H1 (cell line): ENCODE results near the gene DLX2. TPM values are rescaled to one million over a fixed set of nuclear protein-coding genes. Genes with fewer than 3 reads are reported as not detected.

Source experiments
- CTCF ChIA-PET: fragments of 300-600 bp; sonication (Branson Sonifier 250); formaldehyde crosslinking; loops from one replicate; lab custom pipeline; 2021; ENCODE audit not compliant: partially characterized antibody; lab: Charles Lee
- POLR2A ChIA-PET: fragments of 300-600 bp; sonication (Branson Sonifier 250); formaldehyde crosslinking; loops from one replicate; lab custom pipeline; 2021; ENCODE audit warnings: inconsistent platforms; ENCODE audit not compliant: partially characterized antibody; lab: Charles Lee
- DNase-seq, 2 experiments: peaks; one replicate each; pipeline versions ENCODE4 v3.0.0 to v3.0.0-alpha.2; 2010 to 2022; ENCODE audit warnings: low spot score in 2 of 2, low read depth in 1 of 2, mixed read lengths in 1 of 2
- FAIRE-seq: peaks from 2 replicates; lab custom pipeline; 2011; peaks lifted over from hg19 to GRCh38; lab: Jason Lieb, UNC
- H2AFZ ChIP-seq: 2 replicates; pipeline ENCODE4 v1.8.1; 2012; ENCODE audit warnings: low read length, inconsistent platforms
- H2AK5ac ChIP-seq: 2 replicates; pipeline ENCODE4 v1.6.1; 2013; ENCODE audit warnings: low read depth, low read length
- H2BK120ac ChIP-seq: replicated peaks from 2 replicates; pipeline ENCODE3; 2013; ENCODE audit warnings: low read depth, low read length, inconsistent platforms
- H2BK12ac ChIP-seq: 2 replicates; pipeline ENCODE4 v1.6.1; 2013; ENCODE audit warnings: low read depth, low read length
- H2BK15ac ChIP-seq: 2 replicates; pipeline ENCODE4 v1.6.1; 2013; ENCODE audit warnings: low read length
- H2BK20ac ChIP-seq: 2 replicates; pipeline ENCODE4 v1.6.1; 2013; ENCODE audit warnings: low read length
- H2BK5ac ChIP-seq: 2 replicates; pipeline ENCODE4 v1.6.1; 2013; ENCODE audit warnings: low read depth, low read length
- H3K14ac ChIP-seq: 2 replicates; pipeline ENCODE4 v1.6.1; 2013; ENCODE audit warnings: inconsistent platforms; ENCODE audit not compliant: insufficient read length
- H3K18ac ChIP-seq: 2 replicates; pipeline ENCODE4 v1.6.1; 2013; ENCODE audit warnings: low read length; ENCODE audit errors: extremely low read depth
- H3K23ac ChIP-seq: 2 replicates; pipeline ENCODE4 v1.6.1; 2013; ENCODE audit warnings: inconsistent platforms; ENCODE audit not compliant: insufficient read length
- H3K23me2 ChIP-seq: 2 replicates; pipeline ENCODE4 v1.6.1; 2013; ENCODE audit warnings: low read depth, low read length
- H3K27ac ChIP-seq: 2 replicates; pipeline ENCODE4 v1.6.1; 2011; ENCODE audit warnings: low read depth, low read length, inconsistent platforms
- H3K27me3 ChIP-seq, 4 experiments: replicated peaks in 1 of 4; 1 replicate in 1 of 4; 2 replicates in 3 of 4; pipeline versions ENCODE4 v1.6.1 to v1.8.1; 2011 to 2013; ENCODE audit warnings: low read length in 3 of 4, mild to moderate bottlenecking in 3 of 4, inconsistent platforms in 2 of 4, mixed read lengths in 2 of 4, moderate library complexity in 1 of 4; ENCODE audit not compliant: control insufficient read depth in 3 of 4, insufficient read depth in 3 of 4; ENCODE audit errors: extremely low read depth in 1 of 4
- H3K36me3 ChIP-seq, 4 experiments: 2 replicates each; pipeline versions ENCODE4 v1.6.1 to v1.8.1; 2011 to 2013; ENCODE audit warnings: mild to moderate bottlenecking in 4 of 4, low read length in 3 of 4, moderate library complexity in 2 of 4, control low read depth in 1 of 4, inconsistent platforms in 1 of 4; ENCODE audit not compliant: insufficient read depth in 4 of 4, control insufficient read depth in 2 of 4
- H3K4ac ChIP-seq: replicated peaks from 2 replicates; pipeline ENCODE3; 2013; ENCODE audit warnings: low read length, low read depth, mixed read lengths, inconsistent platforms; ENCODE audit not compliant: insufficient read length
- H3K4me1 ChIP-seq, 4 experiments: replicated peaks in 1 of 4; 1 replicate in 1 of 4; 2 replicates in 3 of 4; pipeline versions ENCODE4 v1.6.1 to v1.8.1; 2011 to 2013; ENCODE audit warnings: low read length in 3 of 4, inconsistent platforms in 2 of 4, mixed read lengths in 1 of 4; ENCODE audit not compliant: insufficient read depth in 4 of 4, control insufficient read depth in 3 of 4
- H3K4me2 ChIP-seq, 2 experiments: 2 replicates each; pipeline versions ENCODE4 v1.6.1 to v1.8.1; 2011 to 2013; ENCODE audit warnings: low read depth in 2 of 2, low read length in 2 of 2, control low read depth in 1 of 2, inconsistent platforms in 1 of 2, mild to moderate bottlenecking in 1 of 2; ENCODE audit not compliant: insufficient read depth in 1 of 2
- H3K4me3 ChIP-seq, 4 experiments: fragments of 200-600, 300-600 bp in 1 of 4; sonication (generic), shearing (Covaris generic), sonication (Bioruptor Twin) in 1 of 4; 2 replicates each; pipeline versions ENCODE4 v1.5.1 to v1.8.1; 2011 to 2016; ENCODE audit warnings: low read length in 4 of 4, low read depth in 3 of 4, control low read depth in 2 of 4, inconsistent platforms in 2 of 4, mild to moderate bottlenecking in 2 of 4, mixed read lengths in 1 of 4, moderate library complexity in 1 of 4; ENCODE audit not compliant: insufficient read depth in 2 of 4; ENCODE audit errors: extremely low read depth in 1 of 4
- H3K56ac ChIP-seq: replicated peaks from 2 replicates; pipeline ENCODE3; 2013; ENCODE audit warnings: low read depth, mild to moderate bottlenecking, mixed read lengths, low read length, inconsistent platforms; ENCODE audit not compliant: insufficient read length
- H3K79me1 ChIP-seq: 2 replicates; pipeline ENCODE4 v1.6.1; 2013; ENCODE audit warnings: low read depth, low read length, control low read depth
- H3K79me2 ChIP-seq, 2 experiments: 2 replicates each; pipeline versions ENCODE4 v1.6.1 to v1.8.1; 2012 to 2013; ENCODE audit warnings: low read length in 2 of 2, mild to moderate bottlenecking in 2 of 2, inconsistent platforms in 1 of 2; ENCODE audit not compliant: insufficient read depth in 2 of 2, control insufficient read depth in 1 of 2
- H3K9ac ChIP-seq, 4 experiments: replicated peaks in 1 of 4; 1 replicate in 1 of 4; 2 replicates in 3 of 4; pipeline versions ENCODE4 v1.6.1 to v1.8.1; 2011 to 2013; ENCODE audit warnings: low read depth in 3 of 4, low read length in 3 of 4, control low read depth in 2 of 4, mild to moderate bottlenecking in 2 of 4, moderate library complexity in 2 of 4, inconsistent platforms in 1 of 4; ENCODE audit errors: extremely low read depth in 1 of 4
- H3K9me3 ChIP-seq, 2 experiments: 2 replicates each; pipeline versions ENCODE4 v1.6.1 to v1.8.1; 2012 to 2013; ENCODE audit warnings: mild to moderate bottlenecking in 2 of 2, moderate library complexity in 2 of 2, control low read depth in 1 of 2, inconsistent platforms in 1 of 2, low read depth in 1 of 2, low read length in 1 of 2, mixed read lengths in 1 of 2; ENCODE audit not compliant: insufficient read depth in 2 of 2
- H4K20me1 ChIP-seq, 2 experiments: replicated peaks in 1 of 2; 2 replicates each; pipeline versions ENCODE3 to v1.8.1; 2011 to 2013; ENCODE audit warnings: inconsistent platforms in 2 of 2, low read length in 2 of 2, mild to moderate bottlenecking in 1 of 2; ENCODE audit not compliant: insufficient read depth in 2 of 2, control insufficient read depth in 1 of 2
- H4K5ac ChIP-seq: 2 replicates; pipeline ENCODE4 v1.6.1; 2013; ENCODE audit warnings: low read length, low read depth, mixed read lengths, inconsistent platforms; ENCODE audit not compliant: insufficient read length
- H4K8ac ChIP-seq: 2 replicates; pipeline ENCODE4 v1.8.0; 2013; ENCODE audit warnings: mild to moderate bottlenecking, moderate library complexity, low read length, inconsistent platforms; ENCODE audit not compliant: insufficient read depth; ENCODE audit errors: extremely low read depth
- H4K91ac ChIP-seq: replicated peaks from 2 replicates; pipeline ENCODE3; 2013; ENCODE audit warnings: low read length, mixed read lengths, inconsistent platforms; ENCODE audit not compliant: insufficient read length
- CHD1 ChIP-seq: IDR thresholded peaks from 2 replicates; pipeline ENCODE4 v1.6.1; 2012; ENCODE audit warnings: low read depth, low read length, improper control_type of control experiment
- GABPA ChIP-seq: IDR thresholded peaks from 2 replicates; pipeline ENCODE4 v1.6.1; 2011; ENCODE audit warnings: mild to moderate bottlenecking, low read length, moderate library complexity, borderline replicate concordance; ENCODE audit not compliant: insufficient read depth
- GTF2F1 ChIP-seq: IDR thresholded peaks from 2 replicates; pipeline ENCODE4 v1.6.1; 2012; ENCODE audit warnings: low read depth, low read length, improper control_type of control experiment, borderline replicate concordance
- SRF ChIP-seq: IDR thresholded peaks from 2 replicates; pipeline ENCODE4 v1.6.1; 2011; ENCODE audit warnings: mild to moderate bottlenecking, low read depth, low read length, moderate library complexity
- WGBS, 2 experiments: shearing (Covaris generic) in 1 of 2; methylation state at CpG; one replicate each; pipeline versions ENCODE4 v1.1.6 to v1.1.7; 2013 to 2015; ENCODE audit warnings: low lambda C conversion rate in 2 of 2, mixed read lengths in 2 of 2, inconsistent platforms in 1 of 2, low coverage in 1 of 2, missing lambda C conversion rate in 1 of 2; ENCODE audit not compliant: insufficient replicate concordance in 2 of 2, insufficient coverage in 1 of 2, insufficient read length in 1 of 2; ENCODE audit errors: extremely low coverage in 1 of 2, missing lambda C conversion rate in 1 of 2; 5-methylcytosine and 5-hydroxymethylcytosine counted together
- polyA plus RNA-seq, 7 experiments: library from polyadenylated mRNA; depleted of rRNA in 3 of 7; stranded (reverse) in 5 of 7; unstranded in 2 of 7; fragments of >200 nt in 5 of 7; fragments of 200-250 nt in 2 of 7; gene quantifications; 1 replicate in 5 of 7; 2 replicates in 1 of 7; 4 replicates in 1 of 7; pipeline versions ENCODE4 v1.2.1 to v1.2.3, GENCODE V29; 2011 to 2013; ENCODE audit warnings: missing spikeins in 2 of 7, mixed read lengths in 2 of 7
- total RNA-seq: library from RNA; stranded (reverse); fragmentation: NEBNext Ultra II Directional; extraction: Animal tissue kit (Norgen Biotek cat#: 25700); gene quantifications from 2 replicates; pipeline ENCODE4 v1.2.1, GENCODE V29; 2021

Gene DLX2
- total and polyA plus RNA-seq, 2 of the 8 experiments (the other 6 are each of a cell fraction or from before 2014, with no cell fraction given), result 0.45 TPM; not detected in 1

GRCh38 chr2:172073518-172073917, 29.2 kb downstream of the DLX2 start:
- DNase-seq, result no peak

More at GRCh38 chr2:172073518-172073917, 29.2 kb downstream of the DLX2 start:
- Histone ChIP-seq H3K23me2 (no peaks in the 10 kb centered on the region), H3K4me3 (no peak overlapping the region), H3K9me3 (no peaks in the 10 kb centered on the region), H3K4ac (no peak overlapping the region), H4K20me1 (no peaks in the 10 kb centered on the region), H2BK15ac (no peak overlapping the region), H3K27me3 (peaks cover 3 to 9% (median 7%) of the 10 kb centered on the region in 4 experiments; a peak in 6 of 7 replicates), H3K18ac (no peak overlapping the region), H2BK12ac (no peak overlapping the region), H3K79me2 (no peaks in the 10 kb centered on the region), H3K56ac (no peak overlapping the region), H3K14ac (no peak overlapping the region), H2AK5ac (no peak overlapping the region), H4K8ac (no peak overlapping the region), H3K4me2 (no peak overlapping the region), H3K9ac (no peak overlapping the region), H3K79me1 (no peaks in the 10 kb centered on the region), H2BK20ac (no peak overlapping the region), H2AFZ (no peak overlapping the region), H3K4me1 (no peaks in the 10 kb centered on the region), H3K36me3 (no peaks in the 10 kb centered on the region; a peak in 1 of 8 replicates), H3K23ac (no peak overlapping the region), H3K27ac (no peak overlapping the region), H4K91ac (no peak overlapping the region), H4K5ac (no peak overlapping the region), H2BK5ac (no peak overlapping the region), H2BK120ac (no peak overlapping the region)
- no peak for TF ChIP-seq SRF
- TF ChIP-seq GTF2F1, result no peak
- TF ChIP-seq GABPA, result no peak
- no peak for TF ChIP-seq CHD1
- POLR2A ChIA-PET, result no interaction called here
- CTCF ChIA-PET, result interaction anchor here (1.4 kb wide), 1 partner anchor 31 kb away, joined by 3 read pairs; no protein-coding TSS in a partner anchor
- no peak for FAIRE-seq
- WGBS, 2 experiments, result 97% methylated on average over 4 of the region's 4 CpGs; no CpG with 5 or more reads in 1 of the 2 experiments
